H1 (cell line): Measurements from ENCODE around the gene FMNL2. TPM values are rescaled to one million over a fixed set of nuclear protein-coding genes. Genes with fewer than 3 reads are reported as not detected.

Experiments used
- CTCF ChIA-PET: fragments of 300-600 bp; sonication (Branson Sonifier 250); formaldehyde crosslinking; loops from one replicate; lab custom pipeline; 2021; ENCODE audit not compliant: partially characterized antibody; lab: Charles Lee
- POLR2A ChIA-PET: fragments of 300-600 bp; sonication (Branson Sonifier 250); formaldehyde crosslinking; loops from one replicate; lab custom pipeline; 2021; ENCODE audit warnings: inconsistent platforms; ENCODE audit not compliant: partially characterized antibody; lab: Charles Lee
- DNase-seq, 2 experiments: peaks; one replicate each; pipeline versions ENCODE4 v3.0.0 to v3.0.0-alpha.2; 2010 to 2022; ENCODE audit warnings: low spot score in 2 of 2, low read depth in 1 of 2, mixed read lengths in 1 of 2
- FAIRE-seq: peaks from 2 replicates; lab custom pipeline; 2011; peaks lifted over from hg19 to GRCh38; lab: Jason Lieb, UNC
- H2AFZ ChIP-seq: 2 replicates; pipeline ENCODE4 v1.8.1; 2012; ENCODE audit warnings: low read length, inconsistent platforms
- H2AK5ac ChIP-seq: 2 replicates; pipeline ENCODE4 v1.6.1; 2013; ENCODE audit warnings: low read depth, low read length
- H2BK120ac ChIP-seq: replicated peaks from 2 replicates; pipeline ENCODE3; 2013; ENCODE audit warnings: low read depth, low read length, inconsistent platforms
- H2BK12ac ChIP-seq: 2 replicates; pipeline ENCODE4 v1.6.1; 2013; ENCODE audit warnings: low read depth, low read length
- H2BK15ac ChIP-seq: 2 replicates; pipeline ENCODE4 v1.6.1; 2013; ENCODE audit warnings: low read length
- H2BK20ac ChIP-seq: 2 replicates; pipeline ENCODE4 v1.6.1; 2013; ENCODE audit warnings: low read length
- H2BK5ac ChIP-seq: 2 replicates; pipeline ENCODE4 v1.6.1; 2013; ENCODE audit warnings: low read depth, low read length
- H3K14ac ChIP-seq: 2 replicates; pipeline ENCODE4 v1.6.1; 2013; ENCODE audit warnings: inconsistent platforms; ENCODE audit not compliant: insufficient read length
- H3K18ac ChIP-seq: 2 replicates; pipeline ENCODE4 v1.6.1; 2013; ENCODE audit warnings: low read length; ENCODE audit errors: extremely low read depth
- H3K23ac ChIP-seq: 2 replicates; pipeline ENCODE4 v1.6.1; 2013; ENCODE audit warnings: inconsistent platforms; ENCODE audit not compliant: insufficient read length
- H3K23me2 ChIP-seq: 2 replicates; pipeline ENCODE4 v1.6.1; 2013; ENCODE audit warnings: low read depth, low read length
- H3K27ac ChIP-seq: 2 replicates; pipeline ENCODE4 v1.6.1; 2011; ENCODE audit warnings: low read depth, low read length, inconsistent platforms
- H3K27me3 ChIP-seq, 4 experiments: replicated peaks in 1 of 4; 1 replicate in 1 of 4; 2 replicates in 3 of 4; pipeline versions ENCODE4 v1.6.1 to v1.8.1; 2011 to 2013; ENCODE audit warnings: low read length in 3 of 4, mild to moderate bottlenecking in 3 of 4, inconsistent platforms in 2 of 4, mixed read lengths in 2 of 4, moderate library complexity in 1 of 4; ENCODE audit not compliant: control insufficient read depth in 3 of 4, insufficient read depth in 3 of 4; ENCODE audit errors: extremely low read depth in 1 of 4
- H3K36me3 ChIP-seq, 4 experiments: 2 replicates each; pipeline versions ENCODE4 v1.6.1 to v1.8.1; 2011 to 2013; ENCODE audit warnings: mild to moderate bottlenecking in 4 of 4, low read length in 3 of 4, moderate library complexity in 2 of 4, control low read depth in 1 of 4, inconsistent platforms in 1 of 4; ENCODE audit not compliant: insufficient read depth in 4 of 4, control insufficient read depth in 2 of 4
- H3K4ac ChIP-seq: replicated peaks from 2 replicates; pipeline ENCODE3; 2013; ENCODE audit warnings: low read length, low read depth, mixed read lengths, inconsistent platforms; ENCODE audit not compliant: insufficient read length
- H3K4me1 ChIP-seq, 4 experiments: replicated peaks in 1 of 4; 1 replicate in 1 of 4; 2 replicates in 3 of 4; pipeline versions ENCODE4 v1.6.1 to v1.8.1; 2011 to 2013; ENCODE audit warnings: low read length in 3 of 4, inconsistent platforms in 2 of 4, mixed read lengths in 1 of 4; ENCODE audit not compliant: insufficient read depth in 4 of 4, control insufficient read depth in 3 of 4
- H3K4me2 ChIP-seq, 2 experiments: 2 replicates each; pipeline versions ENCODE4 v1.6.1 to v1.8.1; 2011 to 2013; ENCODE audit warnings: low read depth in 2 of 2, low read length in 2 of 2, control low read depth in 1 of 2, inconsistent platforms in 1 of 2, mild to moderate bottlenecking in 1 of 2; ENCODE audit not compliant: insufficient read depth in 1 of 2
- H3K4me3 ChIP-seq, 4 experiments: fragments of 200-600, 300-600 bp in 1 of 4; sonication (generic), shearing (Covaris generic), sonication (Bioruptor Twin) in 1 of 4; 2 replicates each; pipeline versions ENCODE4 v1.5.1 to v1.8.1; 2011 to 2016; ENCODE audit warnings: low read length in 4 of 4, low read depth in 3 of 4, control low read depth in 2 of 4, inconsistent platforms in 2 of 4, mild to moderate bottlenecking in 2 of 4, mixed read lengths in 1 of 4, moderate library complexity in 1 of 4; ENCODE audit not compliant: insufficient read depth in 2 of 4; ENCODE audit errors: extremely low read depth in 1 of 4
- H3K56ac ChIP-seq: replicated peaks from 2 replicates; pipeline ENCODE3; 2013; ENCODE audit warnings: low read depth, mild to moderate bottlenecking, mixed read lengths, low read length, inconsistent platforms; ENCODE audit not compliant: insufficient read length
- H3K79me1 ChIP-seq: 2 replicates; pipeline ENCODE4 v1.6.1; 2013; ENCODE audit warnings: low read depth, low read length, control low read depth
- H3K79me2 ChIP-seq, 2 experiments: 2 replicates each; pipeline versions ENCODE4 v1.6.1 to v1.8.1; 2012 to 2013; ENCODE audit warnings: low read length in 2 of 2, mild to moderate bottlenecking in 2 of 2, inconsistent platforms in 1 of 2; ENCODE audit not compliant: insufficient read depth in 2 of 2, control insufficient read depth in 1 of 2
- H3K9ac ChIP-seq, 4 experiments: replicated peaks in 1 of 4; 1 replicate in 1 of 4; 2 replicates in 3 of 4; pipeline versions ENCODE4 v1.6.1 to v1.8.1; 2011 to 2013; ENCODE audit warnings: low read depth in 3 of 4, low read length in 3 of 4, control low read depth in 2 of 4, mild to moderate bottlenecking in 2 of 4, moderate library complexity in 2 of 4, inconsistent platforms in 1 of 4; ENCODE audit errors: extremely low read depth in 1 of 4
- H3K9me3 ChIP-seq, 2 experiments: 2 replicates each; pipeline versions ENCODE4 v1.6.1 to v1.8.1; 2012 to 2013; ENCODE audit warnings: mild to moderate bottlenecking in 2 of 2, moderate library complexity in 2 of 2, control low read depth in 1 of 2, inconsistent platforms in 1 of 2, low read depth in 1 of 2, low read length in 1 of 2, mixed read lengths in 1 of 2; ENCODE audit not compliant: insufficient read depth in 2 of 2
- H4K20me1 ChIP-seq, 2 experiments: replicated peaks in 1 of 2; 2 replicates each; pipeline versions ENCODE3 to v1.8.1; 2011 to 2013; ENCODE audit warnings: inconsistent platforms in 2 of 2, low read length in 2 of 2, mild to moderate bottlenecking in 1 of 2; ENCODE audit not compliant: insufficient read depth in 2 of 2, control insufficient read depth in 1 of 2
- H4K5ac ChIP-seq: 2 replicates; pipeline ENCODE4 v1.6.1; 2013; ENCODE audit warnings: low read length, low read depth, mixed read lengths, inconsistent platforms; ENCODE audit not compliant: insufficient read length
- H4K8ac ChIP-seq: 2 replicates; pipeline ENCODE4 v1.8.0; 2013; ENCODE audit warnings: mild to moderate bottlenecking, moderate library complexity, low read length, inconsistent platforms; ENCODE audit not compliant: insufficient read depth; ENCODE audit errors: extremely low read depth
- H4K91ac ChIP-seq: replicated peaks from 2 replicates; pipeline ENCODE3; 2013; ENCODE audit warnings: low read length, mixed read lengths, inconsistent platforms; ENCODE audit not compliant: insufficient read length
- CREB1 ChIP-seq: IDR thresholded peaks from 2 replicates; pipeline ENCODE4 v1.6.1; 2012; ENCODE audit warnings: inconsistent platforms
- EGR1 ChIP-seq: IDR thresholded peaks from 2 replicates; pipeline ENCODE4 v1.6.1; 2011; ENCODE audit warnings: low read depth, low read length, borderline replicate concordance
- EZH2 ChIP-seq: fragments of 200-600 bp; sonication (generic); IDR thresholded peaks from 2 replicates; pipeline ENCODE4 v1.7.1; 2012; ENCODE audit warnings: low read depth, mild to moderate bottlenecking, moderate library complexity, low read length, inconsistent platforms; ENCODE audit not compliant: severe bottlenecking
- KDM1A ChIP-seq: fragments of 200-600, 300-600 bp; sonication (generic); IDR thresholded peaks from 2 replicates; pipeline ENCODE4 v1.7.1; 2016; ENCODE audit warnings: mild to moderate bottlenecking, low read length, borderline replicate concordance
- KDM4A ChIP-seq: IDR thresholded peaks from one replicate; pipeline ENCODE4 v1.7.1; 2012; ENCODE audit warnings: low read depth, mild to moderate bottlenecking, moderate library complexity, low read length, inconsistent platforms; ENCODE audit not compliant: severe bottlenecking
- MAFK ChIP-seq: IDR thresholded peaks from 2 replicates; pipeline ENCODE4 v1.6.1; 2012; ENCODE audit warnings: low read depth, mild to moderate bottlenecking, improper control_type of control experiment, low read length
- NANOG ChIP-seq: IDR thresholded peaks from 2 replicates; pipeline ENCODE4 v1.6.1; 2011; ENCODE audit warnings: low read length, low read depth, mild to moderate bottlenecking, inconsistent platforms; ENCODE audit not compliant: insufficient read depth, poor library complexity, severe bottlenecking
- POLR2A ChIP-seq, 2 experiments: IDR thresholded peaks; 1 replicate in 1 of 2; 2 replicates in 1 of 2; pipeline ENCODE4 v1.6.1; 2011; ENCODE audit warnings: low read depth in 2 of 2, low read length in 2 of 2, mild to moderate bottlenecking in 2 of 2; ENCODE audit errors: control extremely low read depth in 1 of 2
- RFX5 ChIP-seq: IDR thresholded peaks from 2 replicates; pipeline ENCODE4 v1.6.1; 2011; ENCODE audit warnings: low read depth, low read length, improper control_type of control experiment, borderline replicate concordance
- SP2 ChIP-seq: IDR thresholded peaks from 2 replicates; pipeline ENCODE4 v1.6.1; 2012; ENCODE audit warnings: mild to moderate bottlenecking, low read length, inconsistent platforms
- SRF ChIP-seq: IDR thresholded peaks from 2 replicates; pipeline ENCODE4 v1.6.1; 2011; ENCODE audit warnings: mild to moderate bottlenecking, low read depth, low read length, moderate library complexity
- TAF1 ChIP-seq: IDR thresholded peaks from 2 replicates; pipeline ENCODE4 v1.6.1; 2011; ENCODE audit warnings: mild to moderate bottlenecking, low read depth, low read length
- YY1 ChIP-seq: IDR thresholded peaks from 2 replicates; pipeline ENCODE4 v1.6.1; 2011; ENCODE audit warnings: low read depth, mild to moderate bottlenecking, low read length
- ZNF274 ChIP-seq: IDR thresholded peaks from 2 replicates; pipeline ENCODE4 v1.7.0; 2012; ENCODE audit warnings: low read length, borderline replicate concordance; ENCODE audit errors: extremely low read depth
- WGBS, 2 experiments: shearing (Covaris generic) in 1 of 2; methylation state at CpG; one replicate each; pipeline versions ENCODE4 v1.1.6 to v1.1.7; 2013 to 2015; ENCODE audit warnings: low lambda C conversion rate in 2 of 2, mixed read lengths in 2 of 2, inconsistent platforms in 1 of 2, low coverage in 1 of 2, missing lambda C conversion rate in 1 of 2; ENCODE audit not compliant: insufficient replicate concordance in 2 of 2, insufficient coverage in 1 of 2, insufficient read length in 1 of 2; ENCODE audit errors: extremely low coverage in 1 of 2, missing lambda C conversion rate in 1 of 2; 5-methylcytosine and 5-hydroxymethylcytosine counted together
- polyA plus RNA-seq, 7 experiments: library from polyadenylated mRNA; depleted of rRNA in 3 of 7; stranded (reverse) in 5 of 7; unstranded in 2 of 7; fragments of >200 nt in 5 of 7; fragments of 200-250 nt in 2 of 7; gene quantifications; 1 replicate in 5 of 7; 2 replicates in 1 of 7; 4 replicates in 1 of 7; pipeline versions ENCODE4 v1.2.1 to v1.2.3, GENCODE V29; 2011 to 2013; ENCODE audit warnings: missing spikeins in 2 of 7, mixed read lengths in 2 of 7
- total RNA-seq: library from RNA; stranded (reverse); fragmentation: NEBNext Ultra II Directional; extraction: Animal tissue kit (Norgen Biotek cat#: 25700); gene quantifications from 2 replicates; pipeline ENCODE4 v1.2.1, GENCODE V29; 2021

Gene FMNL2
- total and polyA plus RNA-seq, 2 of the 8 experiments (the other 6 are each of a cell fraction or from before 2014, with no cell fraction given), result 15.5 to 45.1 TPM

DNA sequence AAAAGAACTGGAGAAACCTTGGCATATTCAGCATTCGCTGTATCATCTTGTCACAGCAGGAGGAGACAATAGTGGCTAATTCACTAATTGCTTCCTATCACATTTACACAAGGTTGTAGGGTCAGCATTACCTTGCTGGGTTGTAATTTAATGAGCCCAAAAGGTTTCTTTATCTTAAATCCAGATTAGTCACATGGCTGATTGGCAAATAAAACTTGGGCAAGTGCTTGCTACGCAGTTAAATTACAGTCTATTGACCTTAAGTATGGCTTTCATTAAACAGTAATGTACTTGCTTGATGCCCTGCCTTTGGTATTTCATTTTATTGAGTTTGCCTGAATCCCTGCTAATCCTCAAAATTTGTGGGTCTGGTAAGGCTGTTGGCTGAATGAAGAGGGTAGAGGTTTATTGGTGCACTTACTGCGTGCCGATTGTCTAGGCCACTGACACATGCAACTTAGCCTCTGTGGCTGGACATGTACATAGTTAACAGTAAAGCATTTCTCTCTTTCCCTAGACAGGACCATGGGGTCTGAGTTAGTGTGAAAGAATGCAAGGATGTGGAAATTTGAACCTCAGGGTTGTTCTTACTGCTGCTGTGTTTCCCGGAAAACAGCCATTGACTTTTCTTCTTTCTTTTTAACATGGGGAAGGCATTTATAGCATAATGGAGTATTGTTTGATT is 34.3 kb downstream of the FMNL2 start:
- no peak overlapping the region for H3K14ac ChIP-seq
- FAIRE-seq, result no peak
- no peak for TF ChIP-seq KDM1A
- TF ChIP-seq CREB1, result no peak
- no peak for TF ChIP-seq POLR2A (IDR thresholded peaks at IDR 0.05; ENCODE audit: control extremely low read depth in 1 of 2, low read depth in 2 of 2, low read length in 2 of 2)
- TF ChIP-seq YY1, result no peak
- TF ChIP-seq MAFK, result no peak
- no peak for TF ChIP-seq EZH2
- no peak for TF ChIP-seq SRF
- no peak for TF ChIP-seq KDM4A
- TF ChIP-seq SP2, result no peak
- TF ChIP-seq ZNF274, result no peak
- no peak for TF ChIP-seq TAF1
- TF ChIP-seq RFX5, result no peak
- TF ChIP-seq NANOG, result no peak
- no peak for TF ChIP-seq EGR1

More for the DNA sequence above, 34.3 kb downstream of the FMNL2 start:
- Histone ChIP-seq H3K4ac (no peak overlapping the region), H3K18ac (no peak overlapping the region), H3K27me3 (no peaks in the 10 kb centered on the region), H3K4me2 (no peak overlapping the region), H2AFZ (no peak overlapping the region), H2BK5ac (no peak overlapping the region), H2BK120ac (no peak overlapping the region), H2AK5ac (no peak overlapping the region), H3K23ac (no peak overlapping the region), H4K20me1 (peaks cover 10 to 15% of the 10 kb centered on the region in 2 experiments), H2BK12ac (no peak overlapping the region), H3K79me1 (no peaks in the 10 kb centered on the region; the same call in 1 of the 2 replicates), H2BK15ac (no peak overlapping the region), H3K27ac (no peak overlapping the region), H3K79me2 (peaks cover 3 to 92% of the 10 kb centered on the region in 2 experiments; a peak in 3 of 4 replicates), H3K4me3 (no peak overlapping the region), H4K8ac (no peak overlapping the region), H3K4me1 (peaks cover 0 to 8% (median 4%) of the 10 kb centered on the region in 4 experiments; a peak in 3 of 7 replicates), H3K23me2 (no peaks in the 10 kb centered on the region), H2BK20ac (no peak overlapping the region), H3K9ac (no peak overlapping the region), H3K56ac (no peak overlapping the region), H4K91ac (no peak overlapping the region), H3K9me3 (no peaks in the 10 kb centered on the region), H4K5ac (no peak overlapping the region), H3K36me3 (no peaks in the 10 kb centered on the region)
- CTCF ChIA-PET, result no interaction called here
- no peak for DNase-seq
- 93% methylated on average over 5 of the region's 5 CpGs; no CpG with 5 or more reads in 1 of the 2 experiments for WGBS, 2 experiments
- POLR2A ChIA-PET, result no interaction called here
